HEK293 (cell line): ENCODE measurements around the gene SYNE2.

Experiments used
- ZBTB7A ChIP-seq: fragments of 450-650 bp; formaldehyde crosslinking; IDR thresholded peaks from 2 replicates; pipeline ENCODE4 v1.5.1; 2016; ENCODE audit warnings: low read depth, missing biosample characterization, missing genetic modification characterization
- ZBTB8A ChIP-seq: fragments of 450-650 bp; formaldehyde crosslinking; IDR thresholded peaks from 2 replicates; pipeline ENCODE4 v1.5.1; 2016; ENCODE audit warnings: missing biosample characterization, missing genetic modification characterization
- ZEB2 ChIP-seq: fragments of 450-650 bp; formaldehyde crosslinking; IDR thresholded peaks from 2 replicates; pipeline ENCODE4 v1.5.1; 2016; ENCODE audit warnings: missing biosample characterization, missing genetic modification characterization
- ZNF133 ChIP-seq: fragments of 450-650 bp; formaldehyde crosslinking; IDR thresholded peaks from 2 replicates; pipeline ENCODE4 v1.5.1; 2016; ENCODE audit warnings: missing biosample characterization, missing genetic modification characterization
- ZNF223 ChIP-seq: fragments of 450-650 bp; formaldehyde crosslinking; IDR thresholded peaks from 2 replicates; pipeline ENCODE4 v1.5.1; 2016; ENCODE audit warnings: missing biosample characterization, missing genetic modification characterization
- ZNF302 ChIP-seq: fragments of 450-650 bp; formaldehyde crosslinking; IDR thresholded peaks from 2 replicates; pipeline ENCODE4 v1.5.1; 2016; ENCODE audit warnings: missing biosample characterization, missing genetic modification characterization, low read depth
- ZNF354C ChIP-seq: fragments of 450-650 bp; formaldehyde crosslinking; IDR thresholded peaks from 2 replicates; pipeline ENCODE4 v1.5.1; 2016; ENCODE audit warnings: missing biosample characterization, missing genetic modification characterization, low read depth, borderline replicate concordance
- ZNF48 ChIP-seq: fragments of 450-650 bp; formaldehyde crosslinking; IDR thresholded peaks from 2 replicates; pipeline ENCODE4 v1.5.1; 2016; ENCODE audit warnings: missing biosample characterization, missing genetic modification characterization
- ZNF670 ChIP-seq: fragments of 450-650 bp; formaldehyde crosslinking; IDR thresholded peaks from 2 replicates; pipeline ENCODE4 v1.5.1; 2016; ENCODE audit warnings: missing biosample characterization, missing genetic modification characterization, low read depth
- ZNF777 ChIP-seq: fragments of 450-650 bp; formaldehyde crosslinking; IDR thresholded peaks from 2 replicates; pipeline ENCODE4 v1.5.1; 2017; ENCODE audit warnings: missing biosample characterization, missing genetic modification characterization, borderline replicate concordance
- ZNF837 ChIP-seq: fragments of 450-650 bp; formaldehyde crosslinking; IDR thresholded peaks from 2 replicates; pipeline ENCODE4 v1.5.1; 2016; ENCODE audit warnings: missing biosample characterization, missing genetic modification characterization
- TF ChIP-seq, protein P1 (sequence below): fragments of 450-650 bp; formaldehyde crosslinking; IDR thresholded peaks from 2 replicates; pipeline ENCODE4 v1.5.1; 2016; ENCODE audit warnings: missing biosample characterization, missing genetic modification characterization
- TF ChIP-seq, protein P2 (sequence below): fragments of 450-650 bp; formaldehyde crosslinking; IDR thresholded peaks from 2 replicates; pipeline ENCODE4 v1.5.1; 2016; ENCODE audit warnings: missing biosample characterization, missing genetic modification characterization, low read depth
- TF ChIP-seq, protein P3 (sequence below): fragments of 450-650 bp; formaldehyde crosslinking; IDR thresholded peaks from 2 replicates; pipeline ENCODE4 v1.5.1; 2016; ENCODE audit warnings: missing biosample characterization, missing genetic modification characterization, borderline replicate concordance

DNA sequence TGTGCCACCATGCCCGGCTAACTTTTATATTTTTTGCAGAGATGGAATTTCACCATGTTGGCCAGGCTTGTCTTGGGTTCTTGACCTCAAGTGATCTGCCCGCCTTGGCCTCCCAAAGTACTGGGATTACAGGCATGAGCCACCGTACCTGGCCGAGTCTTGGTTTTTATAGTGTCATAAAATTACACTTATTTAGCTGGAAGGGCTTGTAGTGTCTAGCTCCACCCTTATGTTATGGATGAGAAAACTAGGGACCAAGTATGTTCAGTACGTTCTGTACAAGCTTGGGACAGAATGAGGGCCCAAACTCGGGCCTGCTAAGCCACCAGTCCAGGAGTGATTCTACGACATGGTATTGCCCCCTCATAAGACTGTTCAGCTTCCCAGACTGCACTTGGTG is 35.1 kb downstream of the SYNE2 start:
- TF ChIP-seq, protein P1, sequence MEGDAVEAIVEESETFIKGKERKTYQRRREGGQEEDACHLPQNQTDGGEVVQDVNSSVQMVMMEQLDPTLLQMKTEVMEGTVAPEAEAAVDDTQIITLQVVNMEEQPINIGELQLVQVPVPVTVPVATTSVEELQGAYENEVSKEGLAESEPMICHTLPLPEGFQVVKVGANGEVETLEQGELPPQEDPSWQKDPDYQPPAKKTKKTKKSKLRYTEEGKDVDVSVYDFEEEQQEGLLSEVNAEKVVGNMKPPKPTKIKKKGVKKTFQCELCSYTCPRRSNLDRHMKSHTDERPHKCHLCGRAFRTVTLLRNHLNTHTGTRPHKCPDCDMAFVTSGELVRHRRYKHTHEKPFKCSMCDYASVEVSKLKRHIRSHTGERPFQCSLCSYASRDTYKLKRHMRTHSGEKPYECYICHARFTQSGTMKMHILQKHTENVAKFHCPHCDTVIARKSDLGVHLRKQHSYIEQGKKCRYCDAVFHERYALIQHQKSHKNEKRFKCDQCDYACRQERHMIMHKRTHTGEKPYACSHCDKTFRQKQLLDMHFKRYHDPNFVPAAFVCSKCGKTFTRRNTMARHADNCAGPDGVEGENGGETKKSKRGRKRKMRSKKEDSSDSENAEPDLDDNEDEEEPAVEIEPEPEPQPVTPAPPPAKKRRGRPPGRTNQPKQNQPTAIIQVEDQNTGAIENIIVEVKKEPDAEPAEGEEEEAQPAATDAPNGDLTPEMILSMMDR (tag by site-specific recombination) = no peak
- TF ChIP-seq ZNF302 (tag by site-specific recombination) = no peak
- no peak for TF ChIP-seq ZNF670 (tag by site-specific recombination)
- no peak for TF ChIP-seq ZEB2 (tag by site-specific recombination)
- TF ChIP-seq ZNF48 (tag by site-specific recombination) = no peak
- no peak for TF ChIP-seq ZNF777
- TF ChIP-seq, protein P2, sequence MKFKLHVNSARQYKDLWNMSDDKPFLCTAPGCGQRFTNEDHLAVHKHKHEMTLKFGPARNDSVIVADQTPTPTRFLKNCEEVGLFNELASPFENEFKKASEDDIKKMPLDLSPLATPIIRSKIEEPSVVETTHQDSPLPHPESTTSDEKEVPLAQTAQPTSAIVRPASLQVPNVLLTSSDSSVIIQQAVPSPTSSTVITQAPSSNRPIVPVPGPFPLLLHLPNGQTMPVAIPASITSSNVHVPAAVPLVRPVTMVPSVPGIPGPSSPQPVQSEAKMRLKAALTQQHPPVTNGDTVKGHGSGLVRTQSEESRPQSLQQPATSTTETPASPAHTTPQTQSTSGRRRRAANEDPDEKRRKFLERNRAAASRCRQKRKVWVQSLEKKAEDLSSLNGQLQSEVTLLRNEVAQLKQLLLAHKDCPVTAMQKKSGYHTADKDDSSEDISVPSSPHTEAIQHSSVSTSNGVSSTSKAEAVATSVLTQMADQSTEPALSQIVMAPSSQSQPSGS = no peak
- no peak for TF ChIP-seq ZNF354C (tag by site-specific recombination)
- no peak for TF ChIP-seq ZNF133 (tag by site-specific recombination)
- TF ChIP-seq ZBTB8A = no peak
- no peak for TF ChIP-seq ZNF837 (tag by site-specific recombination)
- no peak for TF ChIP-seq ZNF223
- TF ChIP-seq ZBTB7A = no peak
- TF ChIP-seq, protein P3, sequence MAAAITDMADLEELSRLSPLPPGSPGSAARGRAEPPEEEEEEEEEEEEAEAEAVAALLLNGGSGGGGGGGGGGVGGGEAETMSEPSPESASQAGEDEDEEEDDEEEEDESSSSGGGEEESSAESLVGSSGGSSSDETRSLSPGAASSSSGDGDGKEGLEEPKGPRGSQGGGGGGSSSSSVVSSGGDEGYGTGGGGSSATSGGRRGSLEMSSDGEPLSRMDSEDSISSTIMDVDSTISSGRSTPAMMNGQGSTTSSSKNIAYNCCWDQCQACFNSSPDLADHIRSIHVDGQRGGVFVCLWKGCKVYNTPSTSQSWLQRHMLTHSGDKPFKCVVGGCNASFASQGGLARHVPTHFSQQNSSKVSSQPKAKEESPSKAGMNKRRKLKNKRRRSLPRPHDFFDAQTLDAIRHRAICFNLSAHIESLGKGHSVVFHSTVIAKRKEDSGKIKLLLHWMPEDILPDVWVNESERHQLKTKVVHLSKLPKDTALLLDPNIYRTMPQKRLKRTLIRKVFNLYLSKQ = no peak
